NCI-H526 (cell line): ENCODE data around the gene ARID3C.

Source experiments
- DNase-seq, 2 experiments: peaks; one replicate each; lab custom pipeline; 2025; lab: John Stamatoyannopoulos, UW

ARID3C gene

GRCh38 chr9:34577400-34578240 is 51.2 kb downstream of the ARID3C start:
- DNase-seq: no peak

- no peak for DNase-seq
Measured at GRCh38 chr9:34576597-34577399, 52.1 kb downstream of the ARID3C start.

- DNase-seq: no peak
Measured at GRCh38 chr9:34575862-34576596, 52.8 kb downstream of the ARID3C start.

GRCh38 chr9:34575241-34575640 is 53.6 kb downstream of the ARID3C start:
- no peak for DNase-seq

- no peak for DNase-seq
Measured at GRCh38 chr9:34574571-34574970, 54.3 kb downstream of the ARID3C start.

GRCh38 chr9:34573599-34574325 is 55.1 kb downstream of the ARID3C start:
- no peak for DNase-seq

GRCh38 chr9:34572628-34573027 is 56.2 kb downstream of the ARID3C start:
- DNase-seq: no peak

GRCh38 chr9:34572092-34572491 is 56.8 kb downstream of the ARID3C start:
- DNase-seq: no peak

- no peak for DNase-seq
Measured at GRCh38 chr9:34571481-34571810, 57.4 kb downstream of the ARID3C start.
